AG04450 (cell line): ENCODE measurements around the gene MARK4. TPM values are rescaled to one million over a fixed set of nuclear protein-coding genes. Genes with fewer than 3 reads are reported as not detected.

ENCODE experiments used
- CTCF ChIA-PET: fragments of 300-600, 350-600 bp; formaldehyde crosslinking; extraction: SDS; loops from one replicate; lab custom pipeline; 2022; ENCODE audit warnings: antibody characterized with exemption, inconsistent platforms; lab: Charles Lee
- POLR2A ChIA-PET: fragments of 350-600 bp; formaldehyde crosslinking; extraction: SDS; loops from one replicate; lab custom pipeline; 2021; ENCODE audit warnings: antibody characterized with exemption, inconsistent platforms; lab: Yijun Ruan, JAX
- DNase-seq: peaks from one replicate; pipeline ENCODE4 v3.0.0-alpha.2; 2011; ENCODE audit warnings: low read depth, low spot score
- H3K27ac ChIP-seq: one replicate; pipeline ENCODE4 v1.5.1; 2012; ENCODE audit warnings: low read depth, low read length, control low read depth
- H3K27me3 ChIP-seq: one replicate; pipeline ENCODE4 v1.6.0; 2012; ENCODE audit warnings: low read length; ENCODE audit not compliant: control insufficient read depth, insufficient read depth
- H3K4me3 ChIP-seq: 2 replicates; pipeline ENCODE4 v1.5.1; 2011; ENCODE audit warnings: mild to moderate bottlenecking, low read depth, low read length, control low read depth
- H3K9me3 ChIP-seq: 2 replicates; pipeline ENCODE4 v1.5.1; 2012; ENCODE audit warnings: low read length; ENCODE audit not compliant: control insufficient read depth, insufficient read depth
- CTCF ChIP-seq: IDR thresholded peaks from 2 replicates; pipeline ENCODE4 v1.5.1; 2011; ENCODE audit warnings: low read depth, low read length, control low read depth, inconsistent platforms
- polyA plus RNA-seq: library from polyadenylated mRNA; depleted of rRNA; stranded (reverse); fragments of >200 nt; gene quantifications from 2 replicates; pipeline ENCODE4 v1.2.3, GENCODE V29; 2011

The MARK4 gene
- polyA plus RNA-seq, 1 experiment: 12.6 TPM

DNA sequence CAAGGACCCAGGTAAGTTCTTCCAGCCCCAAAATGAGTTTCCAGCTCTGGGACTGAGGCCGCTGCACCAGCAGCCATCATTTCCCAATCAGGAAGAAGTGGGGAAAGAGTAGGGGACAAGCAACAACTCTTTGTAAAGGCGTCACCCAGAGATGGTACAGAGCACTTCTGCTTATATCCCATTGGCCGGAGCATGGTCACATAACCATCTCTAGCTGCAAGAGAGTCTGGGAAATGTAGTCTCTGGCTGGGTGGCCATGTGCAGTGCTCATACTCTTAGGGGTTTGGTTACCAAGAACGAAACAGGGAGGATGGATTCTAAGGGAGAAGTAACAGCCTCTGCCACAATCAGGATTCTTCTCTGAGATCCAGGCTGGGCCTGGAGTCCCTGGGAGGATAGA is 45.3 kb downstream of the MARK4 start:
- TF ChIP-seq CTCF: no peak
- H3K9me3 ChIP-seq: peaks cover 13% of the 10 kb centered on the region
- no peak for DNase-seq
- H3K27ac ChIP-seq: no peak overlapping the region
- H3K4me3 ChIP-seq: no peak overlapping the region
- no peaks in the 10 kb centered on the region for H3K27me3 ChIP-seq
- ChIA-PET CTCF (no interaction called here), POLR2A (no interaction called here)

DNA sequence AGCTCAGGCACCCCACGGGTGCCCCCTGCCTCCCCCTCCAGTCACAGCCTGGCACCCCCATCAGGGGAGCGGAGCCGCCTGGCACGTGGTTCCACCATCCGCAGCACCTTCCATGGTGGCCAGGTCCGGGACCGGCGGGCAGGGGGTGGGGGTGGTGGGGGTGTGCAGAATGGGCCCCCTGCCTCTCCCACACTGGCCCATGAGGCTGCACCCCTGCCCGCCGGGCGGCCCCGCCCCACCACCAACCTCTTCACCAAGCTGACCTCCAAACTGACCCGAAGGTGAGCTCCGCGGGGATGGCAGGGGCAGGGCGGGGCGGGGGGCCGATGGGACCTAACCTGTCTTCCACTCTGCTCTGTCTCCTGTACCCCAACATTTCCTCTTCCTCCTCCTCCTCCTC is 46.6 kb downstream of the MARK4 start:
- H3K27ac ChIP-seq: no peak overlapping the region
- CTCF ChIA-PET: no interaction called here
- no peak overlapping the region for H3K4me3 ChIP-seq
- H3K9me3 ChIP-seq: peaks cover 11% of the 10 kb centered on the region
- no peak for DNase-seq
- no peak for TF ChIP-seq CTCF
- POLR2A ChIA-PET: no interaction called here
- no peaks in the 10 kb centered on the region for H3K27me3 ChIP-seq

DNA sequence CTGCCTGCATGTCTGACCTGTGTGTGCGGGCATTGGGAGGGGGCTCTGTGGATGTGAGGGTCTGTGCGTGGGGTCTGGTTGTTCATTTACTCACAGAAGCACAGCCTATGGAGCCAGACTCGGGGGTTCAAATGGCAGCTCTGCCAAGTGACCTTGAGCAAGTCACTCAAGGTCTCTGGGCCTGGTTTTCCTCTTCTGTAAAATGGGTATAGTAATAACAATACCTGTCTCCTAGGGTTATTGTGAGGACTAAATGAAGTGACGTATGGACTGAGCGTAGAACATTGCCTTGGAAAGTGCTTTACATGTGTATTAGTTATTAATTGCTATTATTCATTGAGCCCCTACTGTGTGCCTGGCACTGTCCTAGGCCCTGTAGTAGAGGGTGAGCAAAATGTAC is 47.2 kb downstream of the MARK4 start:
- no peak for TF ChIP-seq CTCF
- Histone ChIP-seq H3K27me3 (no peaks in the 10 kb centered on the region), H3K27ac (no peak overlapping the region), H3K4me3 (no peak overlapping the region), H3K9me3 (peaks cover 6% of the 10 kb centered on the region)
- DNase-seq: no peak
- CTCF ChIA-PET: interaction anchor here (0.6 kb wide), 1 partner anchor 55 kb away, joined by 4 read pairs; no protein-coding TSS in a partner anchor
- POLR2A ChIA-PET: no interaction called here

- H3K4me3 ChIP-seq: no peak overlapping the region
- TF ChIP-seq CTCF: no peak
- POLR2A ChIA-PET: no interaction called here
- CTCF ChIA-PET: no interaction called here
- H3K9me3 ChIP-seq: no peaks in the 10 kb centered on the region; the same call in 1 of the 2 replicates
- no peak for DNase-seq
- no peaks in the 10 kb centered on the region for H3K27me3 ChIP-seq
- H3K27ac ChIP-seq: no peak overlapping the region
These were observed 48.6 kb downstream of the MARK4 start for GRCh38 chr19:45299719-45300118.

DNA sequence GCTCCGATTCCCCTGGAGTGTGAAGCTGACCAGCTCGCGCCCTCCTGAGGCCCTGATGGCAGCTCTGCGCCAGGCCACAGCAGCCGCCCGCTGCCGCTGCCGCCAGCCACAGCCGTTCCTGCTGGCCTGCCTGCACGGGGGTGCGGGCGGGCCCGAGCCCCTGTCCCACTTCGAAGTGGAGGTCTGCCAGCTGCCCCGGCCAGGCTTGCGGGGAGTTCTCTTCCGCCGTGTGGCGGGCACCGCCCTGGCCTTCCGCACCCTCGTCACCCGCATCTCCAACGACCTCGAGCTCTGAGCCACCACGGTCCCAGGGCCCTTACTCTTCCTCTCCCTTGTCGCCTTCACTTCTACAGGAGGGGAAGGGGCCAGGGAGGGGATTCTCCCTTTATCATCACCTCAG is 51.3 kb downstream of the MARK4 start:
- Histone ChIP-seq H3K4me3 (no peak overlapping the region), H3K27ac (no peak overlapping the region), H3K9me3 (peaks cover 7% of the 10 kb centered on the region), H3K27me3 (peaks cover 2% of the 10 kb centered on the region)
- DNase-seq: no peak
- no peak for TF ChIP-seq CTCF
- POLR2A ChIA-PET: interaction anchor here (1.2 kb wide), 1 partner anchor 124 kb away, joined by 3 read pairs; the partner anchor contains the start of genes BLOC1S3 and TRAPPC6A
- CTCF ChIA-PET: no interaction called here
